Measurements from ENCODE around the gene PTTG2. TPM values are rescaled to one million over a fixed set of nuclear protein-coding genes. Genes with fewer than 3 reads are reported as not detected.

PTTG2 gene
- total RNA-seq, 1 experiment from 2014 or later, result not detected

- DNase-seq, result no peak
- Histone ChIP-seq H3K36me3 (ENCODE audit: insufficient read depth, low read length) (no peaks in the 10 kb centered on the region), H2AFZ (ENCODE audit: low read length) (no peak overlapping the region), H3K27ac (ENCODE audit: low read length) (no peak overlapping the region), H3K4me2 (ENCODE audit: low read depth, low read length, poor library complexity, severe bottlenecking) (no peak overlapping the region), H3K4me1 (ENCODE audit: low read length) (peaks cover 16% of the 10 kb centered on the region), H3K79me2 (ENCODE audit: low read length) (peaks cover 55% of the 10 kb centered on the region), H3K9me2 (replicated peaks; ENCODE audit: insufficient read depth, low read length) (no peaks in the 10 kb centered on the region), H3K9ac (ENCODE audit: low read length) (no peak overlapping the region), H3K27me3 (ENCODE audit: low read length) (no peaks in the 10 kb centered on the region), H3K4me3 (ENCODE audit: low read length) (no peak overlapping the region), H4K20me1 (ENCODE audit: insufficient read depth, low read depth, low read length) (no peaks in the 10 kb centered on the region), H3K9me3 (ENCODE audit: low read length) (no peaks in the 10 kb centered on the region)
These were observed 35.2 kb downstream of the PTTG2 start for GRCh38 chr4:37995299-37995821.

GRCh38 chr4:37995981-37996775 lies 36.0 kb downstream of the PTTG2 start:
- Histone ChIP-seq H3K9ac (ENCODE audit: low read length) (no peak overlapping the region), H3K36me3 (ENCODE audit: insufficient read depth, low read length) (no peaks in the 10 kb centered on the region), H3K9me3 (ENCODE audit: low read length) (no peaks in the 10 kb centered on the region), H3K4me2 (ENCODE audit: low read depth, low read length, poor library complexity, severe bottlenecking) (no peak overlapping the region), H2AFZ (ENCODE audit: low read length) (no peak overlapping the region), H3K9me2 (replicated peaks; ENCODE audit: insufficient read depth, low read length) (no peaks in the 10 kb centered on the region), H3K27ac (ENCODE audit: low read length) (no peak overlapping the region), H4K20me1 (ENCODE audit: insufficient read depth, low read depth, low read length) (no peaks in the 10 kb centered on the region), H3K79me2 (ENCODE audit: low read length) (peaks cover 52% of the 10 kb centered on the region), H3K4me3 (ENCODE audit: low read length) (no peak overlapping the region), H3K4me1 (ENCODE audit: low read length) (peaks cover 16% of the 10 kb centered on the region), H3K27me3 (ENCODE audit: low read length) (no peaks in the 10 kb centered on the region)
- DNase-seq, result no peak

GRCh38 chr4:37998226-37998625 lies 38.0 kb downstream of the PTTG2 start:
- Histone ChIP-seq H3K4me1 (ENCODE audit: low read length) (peaks cover 16% of the 10 kb centered on the region), H3K27me3 (ENCODE audit: low read length) (no peaks in the 10 kb centered on the region), H2AFZ (ENCODE audit: low read length) (no peak overlapping the region), H3K9me3 (ENCODE audit: low read length) (no peaks in the 10 kb centered on the region), H3K9me2 (replicated peaks; ENCODE audit: insufficient read depth, low read length) (no peaks in the 10 kb centered on the region), H3K4me2 (ENCODE audit: low read depth, low read length, poor library complexity, severe bottlenecking) (no peak overlapping the region), H3K27ac (ENCODE audit: low read length) (no peak overlapping the region), H3K4me3 (ENCODE audit: low read length) (no peak overlapping the region), H4K20me1 (ENCODE audit: insufficient read depth, low read depth, low read length) (no peaks in the 10 kb centered on the region), H3K36me3 (ENCODE audit: insufficient read depth, low read length) (no peaks in the 10 kb centered on the region), H3K9ac (ENCODE audit: low read length) (no peak overlapping the region), H3K79me2 (ENCODE audit: low read length) (peaks cover 58% of the 10 kb centered on the region)
- no peak for DNase-seq

DNA sequence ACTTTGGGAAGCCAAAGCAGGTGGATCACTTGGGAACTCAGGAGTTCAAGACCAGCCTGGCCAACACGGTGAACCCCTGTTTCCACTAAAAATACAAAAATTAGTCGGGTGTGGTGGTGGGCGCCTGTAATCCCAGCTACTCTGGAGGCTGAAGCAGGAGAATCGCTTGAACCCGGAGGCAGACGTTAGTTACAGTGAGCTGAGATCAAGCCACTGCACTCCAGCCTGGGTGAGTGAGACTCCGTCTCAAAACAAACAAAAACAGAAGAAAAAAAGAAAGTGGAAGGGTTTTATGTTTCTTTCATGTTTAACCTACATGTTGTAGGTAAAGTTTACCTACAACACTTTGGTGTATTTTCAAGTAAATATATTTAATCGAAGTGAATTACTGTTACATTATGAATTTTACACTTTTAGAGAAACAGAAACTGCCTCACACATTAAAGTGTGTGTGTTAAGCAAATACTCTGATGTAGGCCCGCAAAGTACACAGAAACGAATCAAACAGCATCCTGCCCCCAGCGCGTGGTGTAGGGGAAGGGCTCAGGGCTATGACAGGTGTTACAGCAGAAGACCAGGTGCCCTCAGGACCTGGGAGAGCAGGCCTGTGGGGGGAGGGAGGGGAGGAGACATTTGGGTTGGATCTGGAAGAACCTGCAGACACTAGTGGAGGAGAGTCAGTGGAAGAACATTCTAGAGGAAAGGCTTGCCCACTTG lies 39.0 kb downstream of the PTTG2 start:
- peaks cover 66% of the 10 kb centered on the region for H3K79me2 ChIP-seq (ENCODE audit: low read length)
- H3K9me3 ChIP-seq (ENCODE audit: low read length), result no peaks in the 10 kb centered on the region
- no peak overlapping the region for H3K27ac ChIP-seq (ENCODE audit: low read length)
- H3K4me2 ChIP-seq (ENCODE audit: low read depth, low read length, poor library complexity, severe bottlenecking), result no peak overlapping the region
- peaks cover 21% of the 10 kb centered on the region for H3K4me1 ChIP-seq (ENCODE audit: low read length)
- no peak overlapping the region for H3K9ac ChIP-seq (ENCODE audit: low read length)
- DNase-seq, result no peak
- H3K9me2 ChIP-seq (replicated peaks; ENCODE audit: insufficient read depth, low read length), result no peaks in the 10 kb centered on the region
- no peak overlapping the region for H2AFZ ChIP-seq (ENCODE audit: low read length)
- no peak overlapping the region for H3K4me3 ChIP-seq (ENCODE audit: low read length)
- no peaks in the 10 kb centered on the region for H4K20me1 ChIP-seq (ENCODE audit: insufficient read depth, low read depth, low read length)
- no peaks in the 10 kb centered on the region for H3K36me3 ChIP-seq (ENCODE audit: insufficient read depth, low read length)
- no peaks in the 10 kb centered on the region for H3K27me3 ChIP-seq (ENCODE audit: low read length)

- no peak overlapping the region for H3K4me3 ChIP-seq (ENCODE audit: low read length)
- peaks cover 74% of the 10 kb centered on the region for H3K79me2 ChIP-seq (ENCODE audit: low read length)
- H3K36me3 ChIP-seq (ENCODE audit: insufficient read depth, low read length), result no peaks in the 10 kb centered on the region
- H3K4me1 ChIP-seq (ENCODE audit: low read length), result peaks cover 26% of the 10 kb centered on the region
- H2AFZ ChIP-seq (ENCODE audit: low read length), result no peak overlapping the region
- no peak overlapping the region for H3K4me2 ChIP-seq (ENCODE audit: low read depth, low read length, poor library complexity, severe bottlenecking)
- H3K9me2 ChIP-seq (replicated peaks; ENCODE audit: insufficient read depth, low read length), result no peaks in the 10 kb centered on the region
- H3K27me3 ChIP-seq (ENCODE audit: low read length), result no peaks in the 10 kb centered on the region
- H3K9me3 ChIP-seq (ENCODE audit: low read length), result no peaks in the 10 kb centered on the region
- no peak overlapping the region for H3K9ac ChIP-seq (ENCODE audit: low read length)
- H4K20me1 ChIP-seq (ENCODE audit: insufficient read depth, low read depth, low read length), result no peaks in the 10 kb centered on the region
- H3K27ac ChIP-seq (ENCODE audit: low read length), result no peak overlapping the region
- DNase-seq, result no peak
These were observed 39.8 kb downstream of the PTTG2 start for GRCh38 chr4:37999965-38000364.

DNA sequence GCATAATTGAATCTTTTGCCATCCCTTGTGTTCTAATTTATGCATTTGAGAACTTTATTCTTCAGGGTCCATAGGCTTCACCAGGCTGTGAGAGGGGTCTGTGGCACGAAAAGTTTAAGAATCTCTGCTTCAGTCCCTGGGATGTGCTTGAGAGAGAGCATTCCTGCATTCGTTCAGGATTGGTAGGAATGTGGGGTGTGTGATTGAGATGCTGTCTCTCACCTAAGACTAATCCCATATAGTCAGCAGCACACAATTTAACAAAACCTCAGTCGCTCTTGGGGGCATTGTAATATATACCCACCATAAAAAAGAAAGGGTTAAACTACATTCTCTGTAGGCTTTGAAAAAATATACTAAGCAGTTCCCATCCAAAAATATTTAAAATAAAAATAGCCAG lies 41.7 kb downstream of the PTTG2 start:
- no peak overlapping the region for H3K9ac ChIP-seq (ENCODE audit: low read length)
- DNase-seq, result no peak
- H2AFZ ChIP-seq (ENCODE audit: low read length), result no peak overlapping the region
- no peaks in the 10 kb centered on the region for H3K27me3 ChIP-seq (ENCODE audit: low read length)
- H3K4me2 ChIP-seq (ENCODE audit: low read depth, low read length, poor library complexity, severe bottlenecking), result no peak overlapping the region
- H3K4me3 ChIP-seq (ENCODE audit: low read length), result no peak overlapping the region
- H3K9me2 ChIP-seq (replicated peaks; ENCODE audit: insufficient read depth, low read length), result no peaks in the 10 kb centered on the region
- H3K9me3 ChIP-seq (ENCODE audit: low read length), result no peaks in the 10 kb centered on the region
- H3K4me1 ChIP-seq (ENCODE audit: low read length), result peaks cover 14% of the 10 kb centered on the region
- H3K27ac ChIP-seq (ENCODE audit: low read length), result no peak overlapping the region
- H4K20me1 ChIP-seq (ENCODE audit: insufficient read depth, low read depth, low read length), result no peaks in the 10 kb centered on the region
- no peaks in the 10 kb centered on the region for H3K36me3 ChIP-seq (ENCODE audit: insufficient read depth, low read length)
- H3K79me2 ChIP-seq (ENCODE audit: low read length), result peaks cover 74% of the 10 kb centered on the region

- Histone ChIP-seq H3K36me3 (ENCODE audit: insufficient read depth, low read length) (no peaks in the 10 kb centered on the region), H3K4me2 (ENCODE audit: low read depth, low read length, poor library complexity, severe bottlenecking) (no peak overlapping the region), H3K9ac (ENCODE audit: low read length) (no peak overlapping the region), H3K79me2 (ENCODE audit: low read length) (peaks cover 72% of the 10 kb centered on the region), H3K4me1 (ENCODE audit: low read length) (peaks cover 11% of the 10 kb centered on the region), H3K4me3 (ENCODE audit: low read length) (no peak overlapping the region), H3K9me2 (replicated peaks; ENCODE audit: insufficient read depth, low read length) (no peaks in the 10 kb centered on the region), H3K27ac (ENCODE audit: low read length) (no peak overlapping the region), H3K9me3 (ENCODE audit: low read length) (no peaks in the 10 kb centered on the region), H3K27me3 (ENCODE audit: low read length) (no peaks in the 10 kb centered on the region), H2AFZ (ENCODE audit: low read length) (no peak overlapping the region), H4K20me1 (ENCODE audit: insufficient read depth, low read depth, low read length) (no peaks in the 10 kb centered on the region)
- no peak for DNase-seq
These were observed 42.4 kb downstream of the PTTG2 start for GRCh38 chr4:38002451-38003071.

- no peak overlapping the region for H2AFZ ChIP-seq (ENCODE audit: low read length)
- H3K4me1 ChIP-seq (ENCODE audit: low read length), result peaks cover 11% of the 10 kb centered on the region
- H3K27ac ChIP-seq (ENCODE audit: low read length), result no peak overlapping the region
- DNase-seq, result no peak
- no peaks in the 10 kb centered on the region for H3K27me3 ChIP-seq (ENCODE audit: low read length)
- no peak overlapping the region for H3K4me3 ChIP-seq (ENCODE audit: low read length)
- no peaks in the 10 kb centered on the region for H3K36me3 ChIP-seq (ENCODE audit: insufficient read depth, low read length)
- H3K9ac ChIP-seq (ENCODE audit: low read length), result no peak overlapping the region
- no peaks in the 10 kb centered on the region for H3K9me3 ChIP-seq (ENCODE audit: low read length)
- no peaks in the 10 kb centered on the region for H3K9me2 ChIP-seq (replicated peaks; ENCODE audit: insufficient read depth, low read length)
- no peak overlapping the region for H3K4me2 ChIP-seq (ENCODE audit: low read depth, low read length, poor library complexity, severe bottlenecking)
- peaks cover 72% of the 10 kb centered on the region for H3K79me2 ChIP-seq (ENCODE audit: low read length)
- H4K20me1 ChIP-seq (ENCODE audit: insufficient read depth, low read depth, low read length), result no peaks in the 10 kb centered on the region
These were observed 42.9 kb downstream of the PTTG2 start for GRCh38 chr4:38003102-38003501.
